Adrenal gland (tissue), 12 donors: ENCODE data around the gene WFDC10B. TPM values are rescaled to one million over a fixed set of nuclear protein-coding genes. Genes with fewer than 3 reads are reported as not detected.
"Not testable (repeated sequence)": the region's sequence is repeated elsewhere in the genome, so short reads cannot be mapped to it uniquely, and the experiment has no call there.

ENCODE experiments used
- DNase-seq, 7 donors: peaks; one replicate each; pipeline ENCODE4 v3.0.0-alpha.2; 2019 to 2020
- H3K27ac ChIP-seq, 5 donors: fragments of 200-600 bp; sonication (generic) in 4 of 5; 1 replicate in 3 of 5; 2 replicates in 2 of 5; pipeline versions ENCODE4 v1.5.1 to v1.8.0; 2016 to 2020; ENCODE audit warnings: mild to moderate bottlenecking in 1 of 5
- H3K27me3 ChIP-seq: fragments of 200-600 bp; 2 replicates; pipeline ENCODE4 v1.8.0; 2021
- H3K36me3 ChIP-seq, 2 donors: fragments of 200-600 bp; replicated peaks in 1 of 2; 1 replicate in 1 of 2; 2 replicates in 1 of 2; pipeline versions ENCODE4 v1.5.1 to v1.8.0; 2018 to 2022
- H3K4me1 ChIP-seq, 2 donors: fragments of 200-600 bp; replicated peaks in 1 of 2; 1 replicate in 1 of 2; 2 replicates in 1 of 2; pipeline versions ENCODE4 v1.5.1 to v1.8.0; 2018 to 2021
- H3K4me3 ChIP-seq, 4 donors: fragments of 200-600 bp; sonication (generic) in 3 of 4; one replicate each; pipeline ENCODE4 v1.5.1; 2016 to 2018
- H3K9me3 ChIP-seq, 3 donors: fragments of 200-600 bp; sonication (generic) in 1 of 3; replicated peaks in 1 of 3; 1 replicate in 2 of 3; 2 replicates in 1 of 3; pipeline versions ENCODE4 v1.5.1 to v1.8.0; 2016 to 2021
- CTCF ChIP-seq, 6 experiments: fragments of 450-650 bp in 4 of 6; fragments of 200-600 bp in 2 of 6; sonication (generic) in 1 of 6; IDR thresholded peaks; 1 replicate in 5 of 6; 2 replicates in 1 of 6; pipeline versions ENCODE4 v1.5.1 to v1.8.0; 2016 to 2021; ENCODE audit warnings: antibody characterized with exemption in 6 of 6, mild to moderate bottlenecking in 2 of 6, moderate library complexity in 1 of 6
- POLR2A ChIP-seq, 2 donors: fragments of 450-650 bp; IDR thresholded peaks; one replicate each; pipeline ENCODE4 v1.6.1; 2017; ENCODE audit warnings: antibody characterized with exemption in 2 of 2, mild to moderate bottlenecking in 2 of 2, moderate library complexity in 1 of 2
- WGBS, 4 donors: extraction: QIAGEN DNeasy Blood & Tissue Kit in 2 of 4; methylation state at CpG; one replicate each; pipeline versions ENCODE4 v1.1.5 to v1.1.7; 2013 to 2017; 5-methylcytosine and 5-hydroxymethylcytosine counted together
- intact Hi-C, 2 donors: fragments of 100-400 bp; cut with DNase I; formaldehyde crosslinking; loops; one replicate each; pipeline versions ENCODE4 v1.14.1 to v1.15.0; 2022 to 2023
- polyA plus RNA-seq, 3 donors: library from polyadenylated mRNA; stranded (reverse); fragments of 200-250 nt in 2 of 3; fragments of 350-450 nt in 1 of 3; fragmentation: Illumina TruSeq in 1 of 3; extraction: RNeasy Lipid Tissue Mini Kit (QIAGEN cat#74804) in 1 of 3; gene quantifications; one replicate each; pipeline ENCODE4 v1.2.3, GENCODE V29; 2013 to 2014
- total RNA-seq, 9 donors: library from RNA; depleted of rRNA in 4 of 9; stranded (reverse); fragments of >200 nt in 4 of 9; fragments of 120-200 nt in 1 of 9; fragmentation: NEBNext Ultra II Directional in 1 of 9; extraction: Animal tissue kit (Norgen Biotek cat#: 25700) in 1 of 9; gene quantifications; one replicate each; pipeline versions ENCODE4 v1.1.0 to v1.2.4, GENCODE V29; 2013 to 2023
- donor health status: healthy with polysubstance abuse.
- donor health status: Bipolar disorder and iron deficiency.
- donor health status: DM: yes; HTN: yes; CAD: no.
- donor health status: DM: no; HTN: no; CAD: no.
- donor health status: DM: no; HTN: no; CAD: no.
- donor health status: DM: yes; HTN: yes; CAD: no.

Gene WFDC10B
- total and polyA plus RNA-seq, 12 donors, result not detected

GRCh38 chr20:45701104-45701503 lies 3.7 kb downstream of the WFDC10B start:
- WGBS, 4 donors, result 63 to 84% (median 75%) methylated on average over 4 of the region's 4 CpGs
- Histone ChIP-seq H3K27ac (no peak overlapping the region), H3K36me3 (no peaks in the 10 kb centered on the region), H3K27me3 (no peaks in the 10 kb centered on the region), H3K4me3 (no peak overlapping the region), H3K9me3 (no peaks in the 10 kb centered on the region), H3K4me1 (no peaks in the 10 kb centered on the region)
- TF ChIP-seq POLR2A (IDR thresholded peaks at IDR 0.05), result no peak
- DNase-seq, result no peak
- intact Hi-C loops, result no loop called here

- no peak for TF ChIP-seq CTCF (IDR thresholded peaks at IDR 0.05)
- no peak for TF ChIP-seq POLR2A (IDR thresholded peaks at IDR 0.05)
- no peak for DNase-seq
- no peaks in the 10 kb centered on the region for H3K9me3 ChIP-seq
- H3K27ac ChIP-seq, result no peak overlapping the region
- H3K4me1 ChIP-seq, result no peaks in the 10 kb centered on the region
- WGBS, 4 donors, result 73 to 79% (median 76%) methylated on average over 2 of the region's 2 CpGs
- H3K4me3 ChIP-seq, result no peak overlapping the region
- no peaks in the 10 kb centered on the region for H3K36me3 ChIP-seq
- intact Hi-C loops, result no loop called here
- peaks cover 3% of the 10 kb centered on the region for H3K27me3 ChIP-seq
Observed at GRCh38 chr20:45695496-45695895, 9.3 kb downstream of the WFDC10B start.

- H3K27ac ChIP-seq, H3K9me3 ChIP-seq, H3K27me3 ChIP-seq, DNase-seq, H3K4me1 ChIP-seq, H3K4me3 ChIP-seq, intact Hi-C loops, H3K36me3 ChIP-seq: not testable (repeated sequence)
- 60 to 100% (median 82%) methylated on average over 1 to 12 of the region's 12 CpGs for WGBS, 4 donors
Observed at GRCh38 chr20:45693346-45693745, 11.5 kb downstream of the WFDC10B start.

GRCh38 chr20:45685896-45686295 lies 18.9 kb downstream of the WFDC10B start:
- WGBS, 4 donors, result 58 to 72% (median 66%) methylated on average over 2 to 3 of the region's 3 CpGs
- no peak overlapping the region for H3K27ac ChIP-seq
- TF ChIP-seq CTCF (IDR thresholded peaks at IDR 0.05), result no peak
- no peak for TF ChIP-seq POLR2A (IDR thresholded peaks at IDR 0.05)
- no peak for DNase-seq
- intact Hi-C loops, result no loop called here
- H3K36me3 ChIP-seq, result no peaks in the 10 kb centered on the region
- H3K4me3 ChIP-seq, result no peak overlapping the region
- no peaks in the 10 kb centered on the region for H3K4me1 ChIP-seq
- no peaks in the 10 kb centered on the region for H3K27me3 ChIP-seq
- H3K9me3 ChIP-seq, result no peaks in the 10 kb centered on the region

GRCh38 chr20:45679650-45680049 lies 25.2 kb downstream of the WFDC10B start:
- no peaks in the 10 kb centered on the region for H3K4me1 ChIP-seq
- H3K4me3 ChIP-seq, result no peak overlapping the region
- no peak overlapping the region for H3K27ac ChIP-seq
- H3K36me3 ChIP-seq, result no peaks in the 10 kb centered on the region
- intact Hi-C loops, result no loop called here
- DNase-seq, result no peak
- no peaks in the 10 kb centered on the region for H3K27me3 ChIP-seq
- TF ChIP-seq POLR2A (IDR thresholded peaks at IDR 0.05), result no peak
- TF ChIP-seq CTCF (IDR thresholded peaks at IDR 0.05), result no peak
- H3K9me3 ChIP-seq, result peaks cover 0 to 7% (median 0%) of the 10 kb centered on the region in 3 donors
